ENCODE data around the gene ATP11B.

The ATP11B gene

GRCh38 chr3:182792901-182793662 lies at the start of gene ATP11B:
Gene ATP11B, plus strand, starts transcription at chr3:182793504. Its CDS starts 256 bp downstream, at chr3:182793760.
- Histone ChIP-seq H3K27ac (ENCODE audit: low read depth, low read length) (peak within 1 kb of the TSS; percentile 93), H3K4me3 (ENCODE audit: low read depth in 1 of 2, low read length in 2 of 2) (peak within 1 kb of the TSS; percentile 97 to 100), H3K9me3 (ENCODE audit: control insufficient read depth in 1 of 2, low read length in 2 of 2) (no peaks in the 10 kb centered on the region), H3K4me1 (ENCODE audit: control insufficient read depth in 1 of 2, insufficient read depth in 2 of 2, low read length in 2 of 2) (peaks cover 18 to 23% of the 10 kb centered on the region in 2 donors), H3K9ac (ENCODE audit: low read depth in 1 of 2, low read length in 2 of 2) (peak within 1 kb of the TSS; percentile 99), H3K27me3 (ENCODE audit: control insufficient read depth in 1 of 2, insufficient read depth in 2 of 2, low read length in 2 of 2) (no peaks in the 10 kb centered on the region), H3K36me3 (ENCODE audit: control insufficient read depth in 1 of 2, insufficient read depth in 2 of 2, low read length in 2 of 2) (no peaks in the 10 kb centered on the region)

- H3K27ac ChIP-seq (ENCODE audit: low read depth, low read length), result no peak overlapping the region
- no peaks in the 10 kb centered on the region for H3K27me3 ChIP-seq (ENCODE audit: control insufficient read depth in 1 of 2, insufficient read depth in 2 of 2, low read length in 2 of 2)
- H3K4me1 ChIP-seq (ENCODE audit: control insufficient read depth in 1 of 2, insufficient read depth in 2 of 2, low read length in 2 of 2), result peaks cover 0 to 4% of the 10 kb centered on the region in 2 donors
- no peak overlapping the region for H3K9ac ChIP-seq (ENCODE audit: low read depth in 1 of 2, low read length in 2 of 2)
- H3K36me3 ChIP-seq (ENCODE audit: control insufficient read depth in 1 of 2, insufficient read depth in 2 of 2, low read length in 2 of 2), result no peaks in the 10 kb centered on the region
- H3K4me3 ChIP-seq (ENCODE audit: low read depth in 1 of 2, low read length in 2 of 2), result no peak overlapping the region
- H3K9me3 ChIP-seq (ENCODE audit: control insufficient read depth in 1 of 2, low read length in 2 of 2), result no peaks in the 10 kb centered on the region
Measured at GRCh38 chr3:182746959-182747358, 46.3 kb upstream of the ATP11B start.

DNA sequence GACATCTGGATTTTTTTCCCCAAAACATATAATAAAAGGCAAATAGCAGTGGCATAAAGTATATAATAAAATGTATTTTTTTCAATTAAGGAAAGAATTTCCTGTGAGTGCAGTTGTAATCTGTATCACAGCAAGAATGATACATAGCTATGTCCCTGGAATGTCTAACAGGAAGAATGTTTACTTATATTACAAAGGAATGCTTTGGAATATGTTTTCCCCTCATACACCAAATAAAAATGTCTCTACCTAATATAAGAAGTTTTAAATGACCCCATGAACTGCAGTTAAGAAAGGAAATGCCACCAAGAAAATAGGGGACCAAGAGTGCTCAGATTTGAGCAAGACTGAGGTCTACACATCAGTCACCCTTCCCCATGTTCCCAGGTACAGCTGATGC lies 38.0 kb upstream of the ATP11B start:
- Histone ChIP-seq H3K9ac (ENCODE audit: low read depth in 1 of 2, low read length in 2 of 2) (no peak overlapping the region), H3K36me3 (ENCODE audit: control insufficient read depth in 1 of 2, insufficient read depth in 2 of 2, low read length in 2 of 2) (no peaks in the 10 kb centered on the region), H3K27ac (ENCODE audit: low read depth, low read length) (no peak overlapping the region), H3K9me3 (ENCODE audit: control insufficient read depth in 1 of 2, low read length in 2 of 2) (no peaks in the 10 kb centered on the region), H3K4me3 (ENCODE audit: low read depth in 1 of 2, low read length in 2 of 2) (no peak overlapping the region), H3K27me3 (ENCODE audit: control insufficient read depth in 1 of 2, insufficient read depth in 2 of 2, low read length in 2 of 2) (no peaks in the 10 kb centered on the region), H3K4me1 (ENCODE audit: control insufficient read depth in 1 of 2, insufficient read depth in 2 of 2, low read length in 2 of 2) (no peaks in the 10 kb centered on the region)

DNA sequence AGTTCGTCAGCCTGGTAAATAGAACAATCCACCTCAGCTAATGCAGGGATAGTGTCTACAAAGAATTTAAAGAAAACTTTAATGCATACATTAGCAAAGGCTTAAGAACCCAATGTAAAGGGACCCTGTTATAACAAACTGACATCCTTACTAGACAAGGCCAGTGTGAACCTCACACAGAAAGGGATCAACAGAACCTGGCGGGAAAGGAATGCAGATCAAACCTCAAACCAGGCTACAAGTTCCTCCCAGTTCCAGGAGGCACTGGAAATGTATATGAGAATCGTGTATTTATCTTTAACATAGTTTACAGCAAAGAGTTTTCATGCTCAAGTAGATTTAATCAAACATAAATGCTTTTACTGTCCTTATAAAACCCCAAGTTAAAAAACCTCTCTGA lies 37.6 kb upstream of the ATP11B start:
- no peak overlapping the region for H3K27ac ChIP-seq (ENCODE audit: low read depth, low read length)
- no peak overlapping the region for H3K4me3 ChIP-seq (ENCODE audit: low read depth in 1 of 2, low read length in 2 of 2)
- peaks cover 3% of the 10 kb centered on the region in 2 donors for H3K4me1 ChIP-seq (ENCODE audit: control insufficient read depth in 1 of 2, insufficient read depth in 2 of 2, low read length in 2 of 2)
- no peaks in the 10 kb centered on the region for H3K27me3 ChIP-seq (ENCODE audit: control insufficient read depth in 1 of 2, insufficient read depth in 2 of 2, low read length in 2 of 2)
- no peak overlapping the region for H3K9ac ChIP-seq (ENCODE audit: low read depth in 1 of 2, low read length in 2 of 2)
- no peaks in the 10 kb centered on the region for H3K36me3 ChIP-seq (ENCODE audit: control insufficient read depth in 1 of 2, insufficient read depth in 2 of 2, low read length in 2 of 2)
- H3K9me3 ChIP-seq (ENCODE audit: control insufficient read depth in 1 of 2, low read length in 2 of 2), result no peaks in the 10 kb centered on the region

- Histone ChIP-seq H3K36me3 (ENCODE audit: control insufficient read depth in 1 of 2, insufficient read depth in 2 of 2, low read length in 2 of 2) (no peaks in the 10 kb centered on the region), H3K4me1 (ENCODE audit: control insufficient read depth in 1 of 2, insufficient read depth in 2 of 2, low read length in 2 of 2) (peaks cover 3 to 11% of the 10 kb centered on the region in 2 donors), H3K9ac (ENCODE audit: low read depth in 1 of 2, low read length in 2 of 2) (no peak overlapping the region), H3K27ac (ENCODE audit: low read depth, low read length) (no peak overlapping the region), H3K9me3 (ENCODE audit: control insufficient read depth in 1 of 2, low read length in 2 of 2) (no peaks in the 10 kb centered on the region), H3K4me3 (ENCODE audit: low read depth in 1 of 2, low read length in 2 of 2) (no peak overlapping the region), H3K27me3 (ENCODE audit: control insufficient read depth in 1 of 2, insufficient read depth in 2 of 2, low read length in 2 of 2) (no peaks in the 10 kb centered on the region)
Measured at GRCh38 chr3:182760576-182761164, 32.6 kb upstream of the ATP11B start.

DNA sequence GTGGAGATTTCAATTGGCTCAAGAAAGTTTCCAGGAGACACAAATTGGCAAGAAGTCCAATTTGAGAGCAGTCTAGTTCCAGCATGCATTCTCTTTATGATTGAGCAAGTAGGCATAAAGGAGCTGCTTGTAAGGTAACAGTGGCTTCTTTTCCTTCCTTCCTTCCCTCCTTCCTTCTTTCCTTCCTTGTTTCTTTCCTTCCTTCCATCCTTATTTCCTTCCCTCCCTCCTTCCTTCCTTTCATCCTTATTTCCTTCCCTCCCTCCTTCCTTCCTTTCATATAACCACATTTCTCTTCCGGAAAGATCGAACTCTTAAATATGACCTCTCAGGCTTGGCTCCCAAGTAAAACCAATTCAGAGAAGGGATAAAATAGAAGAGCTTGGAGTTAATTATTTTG lies 29.4 kb upstream of the ATP11B start:
- Histone ChIP-seq H3K9ac (ENCODE audit: low read depth in 1 of 2, low read length in 2 of 2) (no peak overlapping the region), H3K4me1 (ENCODE audit: control insufficient read depth in 1 of 2, insufficient read depth in 2 of 2, low read length in 2 of 2) (peaks cover 3 to 11% of the 10 kb centered on the region in 2 donors), H3K27ac (ENCODE audit: low read depth, low read length) (no peak overlapping the region), H3K4me3 (ENCODE audit: low read depth in 1 of 2, low read length in 2 of 2) (no peak overlapping the region), H3K36me3 (ENCODE audit: control insufficient read depth in 1 of 2, insufficient read depth in 2 of 2, low read length in 2 of 2) (no peaks in the 10 kb centered on the region), H3K9me3 (ENCODE audit: control insufficient read depth in 1 of 2, low read length in 2 of 2) (no peaks in the 10 kb centered on the region), H3K27me3 (ENCODE audit: control insufficient read depth in 1 of 2, insufficient read depth in 2 of 2, low read length in 2 of 2) (no peaks in the 10 kb centered on the region)

DNA sequence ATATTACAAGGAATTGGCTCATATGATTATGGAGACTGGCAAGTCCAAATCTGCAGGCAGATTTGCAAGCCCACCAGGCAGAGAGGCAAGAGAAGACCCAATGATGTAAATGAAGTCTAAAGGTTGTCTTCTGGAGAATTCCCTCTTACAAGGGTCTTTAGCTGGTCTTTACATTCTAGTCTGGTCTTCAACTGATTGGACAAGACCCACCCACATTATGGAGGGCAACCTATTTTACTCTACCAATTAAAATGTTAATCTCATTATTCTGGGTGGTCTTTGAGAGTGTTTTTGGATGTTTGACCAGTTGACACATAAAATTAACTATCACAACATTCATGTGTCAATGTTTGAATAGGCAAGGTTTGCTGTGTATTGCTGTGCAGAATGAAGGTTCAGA lies 28.0 kb upstream of the ATP11B start:
- no peak overlapping the region for H3K27ac ChIP-seq (ENCODE audit: low read depth, low read length)
- H3K9me3 ChIP-seq (ENCODE audit: control insufficient read depth in 1 of 2, low read length in 2 of 2), result no peaks in the 10 kb centered on the region
- peaks cover 3 to 11% of the 10 kb centered on the region in 2 donors for H3K4me1 ChIP-seq (ENCODE audit: control insufficient read depth in 1 of 2, insufficient read depth in 2 of 2, low read length in 2 of 2)
- H3K4me3 ChIP-seq (ENCODE audit: low read depth in 1 of 2, low read length in 2 of 2), result no peak overlapping the region
- H3K9ac ChIP-seq (ENCODE audit: low read depth in 1 of 2, low read length in 2 of 2), result no peak overlapping the region
- H3K36me3 ChIP-seq (ENCODE audit: control insufficient read depth in 1 of 2, insufficient read depth in 2 of 2, low read length in 2 of 2), result no peaks in the 10 kb centered on the region
- no peaks in the 10 kb centered on the region for H3K27me3 ChIP-seq (ENCODE audit: control insufficient read depth in 1 of 2, insufficient read depth in 2 of 2, low read length in 2 of 2)

GRCh38 chr3:182766099-182766498 lies 27.2 kb upstream of the ATP11B start:
- peaks cover 0 to 5% of the 10 kb centered on the region in 2 donors for H3K4me1 ChIP-seq (ENCODE audit: control insufficient read depth in 1 of 2, insufficient read depth in 2 of 2, low read length in 2 of 2)
- no peak overlapping the region for H3K9ac ChIP-seq (ENCODE audit: low read depth in 1 of 2, low read length in 2 of 2)
- H3K36me3 ChIP-seq (ENCODE audit: control insufficient read depth in 1 of 2, insufficient read depth in 2 of 2, low read length in 2 of 2), result no peaks in the 10 kb centered on the region
- H3K27me3 ChIP-seq (ENCODE audit: control insufficient read depth in 1 of 2, insufficient read depth in 2 of 2, low read length in 2 of 2), result no peaks in the 10 kb centered on the region
- no peaks in the 10 kb centered on the region for H3K9me3 ChIP-seq (ENCODE audit: control insufficient read depth in 1 of 2, low read length in 2 of 2)
- no peak overlapping the region for H3K27ac ChIP-seq (ENCODE audit: low read depth, low read length)
- H3K4me3 ChIP-seq (ENCODE audit: low read depth in 1 of 2, low read length in 2 of 2), result no peak overlapping the region

DNA sequence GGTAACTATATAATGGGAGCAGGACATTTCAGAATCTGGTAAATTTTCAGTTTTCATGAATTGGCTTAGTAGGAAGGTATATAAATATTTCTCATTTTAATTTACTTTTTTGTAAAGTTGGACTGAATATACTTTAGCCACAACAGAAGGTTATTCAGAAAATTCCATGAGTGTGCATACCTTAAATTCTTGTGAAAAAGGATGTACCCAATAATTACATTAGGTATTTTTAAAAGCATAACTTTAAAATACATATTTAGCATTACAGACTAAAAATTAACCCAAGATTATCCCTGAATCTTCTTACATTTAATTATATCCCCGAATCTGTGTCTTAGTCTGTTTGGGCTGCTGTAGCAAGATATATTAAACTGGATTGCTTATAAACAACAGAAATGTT lies 24.9 kb upstream of the ATP11B start:
- Histone ChIP-seq H3K4me3 (ENCODE audit: low read depth in 1 of 2, low read length in 2 of 2) (no peak overlapping the region), H3K9me3 (ENCODE audit: control insufficient read depth in 1 of 2, low read length in 2 of 2) (no peaks in the 10 kb centered on the region), H3K27ac (ENCODE audit: low read depth, low read length) (no peak overlapping the region), H3K27me3 (ENCODE audit: control insufficient read depth in 1 of 2, insufficient read depth in 2 of 2, low read length in 2 of 2) (no peaks in the 10 kb centered on the region), H3K36me3 (ENCODE audit: control insufficient read depth in 1 of 2, insufficient read depth in 2 of 2, low read length in 2 of 2) (no peaks in the 10 kb centered on the region), H3K9ac (ENCODE audit: low read depth in 1 of 2, low read length in 2 of 2) (no peak overlapping the region), H3K4me1 (ENCODE audit: control insufficient read depth in 1 of 2, insufficient read depth in 2 of 2, low read length in 2 of 2) (no peaks in the 10 kb centered on the region)

DNA sequence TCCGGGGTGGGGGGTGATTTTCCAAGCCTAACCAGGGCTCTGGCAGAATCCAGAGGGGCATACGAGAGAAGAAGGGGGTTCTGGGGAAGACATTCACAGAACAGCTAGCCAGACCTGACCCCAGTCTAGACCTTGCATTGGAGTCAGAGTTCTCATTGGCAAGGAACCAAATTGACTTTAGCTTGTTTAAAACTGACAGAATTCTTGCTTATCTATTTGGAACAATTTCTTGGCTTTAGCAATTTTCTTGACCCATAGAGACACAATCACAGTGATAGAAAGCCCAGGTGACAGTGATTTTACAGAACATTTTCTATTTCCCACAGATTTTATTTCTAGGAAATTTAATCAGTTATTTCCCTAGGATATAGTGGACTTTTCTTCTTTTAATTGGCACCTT lies 23.6 kb upstream of the ATP11B start:
- Histone ChIP-seq H3K4me3 (ENCODE audit: low read depth in 1 of 2, low read length in 2 of 2) (no peak overlapping the region), H3K36me3 (ENCODE audit: control insufficient read depth in 1 of 2, insufficient read depth in 2 of 2, low read length in 2 of 2) (no peaks in the 10 kb centered on the region), H3K4me1 (ENCODE audit: control insufficient read depth in 1 of 2, insufficient read depth in 2 of 2, low read length in 2 of 2) (no peaks in the 10 kb centered on the region), H3K27ac (ENCODE audit: low read depth, low read length) (no peak overlapping the region), H3K27me3 (ENCODE audit: control insufficient read depth in 1 of 2, insufficient read depth in 2 of 2, low read length in 2 of 2) (no peaks in the 10 kb centered on the region), H3K9ac (ENCODE audit: low read depth in 1 of 2, low read length in 2 of 2) (no peak overlapping the region), H3K9me3 (ENCODE audit: control insufficient read depth in 1 of 2, low read length in 2 of 2) (no peaks in the 10 kb centered on the region)
